Measurements from ENCODE around the gene TMEM132E. TPM values are rescaled to one million over a fixed set of nuclear protein-coding genes. Genes with fewer than 3 reads are reported as not detected.

Gene TMEM132E
- total and polyA plus RNA-seq, 2 experiments from 2014 or later = 0.16 to 0.45 TPM

GRCh38 chr17:34669511-34669910, 90.1 kb downstream of the TMEM132E start:
- Mint-ChIP-seq H3K4me1 (peaks cover 27% of the 10 kb centered on the region), H3K27me3 (ENCODE audit: insufficient read depth, low read depth, poor library complexity) (peaks cover 8% of the 10 kb centered on the region), H3K4me3 (no peak overlapping the region), H3K9me3 (no peaks in the 10 kb centered on the region), H3K36me3 (ENCODE audit: low read depth) (no peaks in the 10 kb centered on the region), H3K27ac (no peak overlapping the region)
- Histone ChIP-seq H3K79me2 (replicated peaks; ENCODE audit: insufficient read depth) (no peaks in the 10 kb centered on the region), H3K4me2 (no peak overlapping the region), H3K9me2 (ENCODE audit: insufficient read depth) (no peaks in the 10 kb centered on the region), H3K27me3 (ENCODE audit: insufficient read depth) (no peaks in the 10 kb centered on the region), H2AFZ (no peak overlapping the region), H3F3A (replicated peaks; ENCODE audit: low read depth) (no peaks in the 10 kb centered on the region), H3K4me3 (no peak overlapping the region), H3K27ac (ENCODE audit: low read depth) (no peak overlapping the region), H3K36me3 (ENCODE audit: insufficient read depth) (no peaks in the 10 kb centered on the region), H3K4me1 (ENCODE audit: insufficient read depth) (peaks cover 11% of the 10 kb centered on the region), H4K20me1 (replicated peaks; ENCODE audit: insufficient read depth) (no peaks in the 10 kb centered on the region)
- no peak for DNase-seq (ENCODE audit: low spot score)
- ATAC-seq = no peak
- no peak for TF ChIP-seq STAT1 (IDR thresholded peaks at IDR 0.05; ENCODE audit: unreplicated experiment)
- TF ChIP-seq ETS1 (IDR thresholded peaks at IDR 0.05) = no peak
- TF ChIP-seq ZNF114 (CRISPR knock-in tag; IDR thresholded peaks at IDR 0.05) = no peak
- no peak for TF ChIP-seq CREB1 (CRISPR knock-in tag; IDR thresholded peaks at IDR 0.05; ENCODE audit: low read depth)
- TF ChIP-seq POLR2AphosphoS5 (IDR thresholded peaks at IDR 0.05; ENCODE audit: low read depth) = no peak
- no peak for TF ChIP-seq NANOG (IDR thresholded peaks at IDR 0.05; ENCODE audit: borderline replicate concordance)
- no peak for TF ChIP-seq REST (IDR thresholded peaks at IDR 0.05; ENCODE audit: unreplicated experiment)
- TF ChIP-seq EZH2phosphoT487 (IDR thresholded peaks at IDR 0.05; ENCODE audit: unreplicated experiment) = no peak
- no peak for TF ChIP-seq CTCF (conservative IDR thresholded peaks at IDR 0.05; ENCODE audit: low read depth in 2 of 2)
- TF ChIP-seq JUNB (IDR thresholded peaks at IDR 0.05; ENCODE audit: unreplicated experiment) = no peak
- no peak for TF ChIP-seq EZH2 (IDR thresholded peaks at IDR 0.05; ENCODE audit: low read depth, unreplicated experiment)
- no peak for TF ChIP-seq ZNF462 (CRISPR knock-in tag; IDR thresholded peaks at IDR 0.05)
- no peak for TF ChIP-seq ZNF331 (CRISPR knock-in tag; IDR thresholded peaks at IDR 0.05; ENCODE audit: low read depth)
